Measurements from ENCODE around the gene EXD3. TPM values are rescaled to one million over a fixed set of nuclear protein-coding genes. Genes with fewer than 3 reads are reported as not detected.

The EXD3 gene
- total and polyA plus RNA-seq, 2 of the 4 experiments (the other 2 are of a cell fraction): 1.1 to 7.4 TPM

GRCh38 chr9:137410891-137411249, 12.1 kb downstream of the EXD3 start:
- ChIA-PET POLR2A (ENCODE audit: unreplicated experiment) (no interaction called here), CTCF (no interaction called here)
- Histone ChIP-seq H4K5ac (ENCODE audit: low read depth, low read length) (peak overlapping the region; percentile 72), H3K4me1 (ENCODE audit: control insufficient read depth, insufficient read depth, low read length) (peaks cover 29% of the 10 kb centered on the region), H4K8ac (ENCODE audit: low read depth in 2 of 2, low read length in 2 of 2) (peak overlapping the region in 1 of 2 experiments; percentile 55; a peak in 2 of 4 replicates), H4K91ac (ENCODE audit: insufficient read depth, low read depth, low read length) (peak overlapping the region; percentile 88), H2BK5ac (ENCODE audit: low read depth, low read length, poor library complexity, severe bottlenecking) (peak overlapping the region; percentile 49), H2BK20ac (ENCODE audit: low read depth, low read length) (peak overlapping the region; percentile 55; the same call in 1 of the 2 replicates), H4K20me1 (ENCODE audit: insufficient read depth, low read length) (no peaks in the 10 kb centered on the region), H3K9me1 (ENCODE audit: insufficient read depth, low read length) (peaks cover 12% of the 10 kb centered on the region), H2AK9ac (replicated peaks; ENCODE audit: low read depth, low read length, poor library complexity) (peak overlapping the region; percentile 77), H3K56ac (ENCODE audit: extremely low read depth, insufficient read depth, low read length) (no peak overlapping the region), H2BK15ac (ENCODE audit: low read depth, low read length) (peak overlapping the region; percentile 49; the same call in 1 of the 3 replicates), H3K27me3 (ENCODE audit: control insufficient read depth, insufficient read depth, low read length) (no peaks in the 10 kb centered on the region), H3K9me3 (ENCODE audit: control insufficient read depth, insufficient read depth, low read length) (no peaks in the 10 kb centered on the region), H3K14ac (replicated peaks; ENCODE audit: low read depth, low read length) (peak overlapping the region; percentile 50), H3K23ac (ENCODE audit: low read depth, low read length) (no peak overlapping the region), H3K79me1 (ENCODE audit: low read depth in 1 of 2, low read length in 2 of 2) (peaks cover 15 to 40% of the 10 kb centered on the region in 2 experiments; a peak in 3 of 4 replicates), H3K18ac (ENCODE audit: low read depth, low read length) (peak overlapping the region; percentile 56; the same call in 1 of the 2 replicates), H3K4ac (ENCODE audit: low read depth, low read length) (peak overlapping the region; percentile 90), H3K9ac (ENCODE audit: low read depth, low read length) (no peak overlapping the region), H2BK120ac (ENCODE audit: low read depth, low read length) (peak overlapping the region; percentile 73), H3K4me2 (ENCODE audit: low read depth, low read length) (no peak overlapping the region; the same call in 1 of the 2 replicates), H2AFZ (replicated peaks; ENCODE audit: low read length, poor library complexity) (peak overlapping the region; percentile 40), H2AK5ac (ENCODE audit: low read depth, low read length) (peak overlapping the region; percentile 86), H3K27ac (ENCODE audit: insufficient read depth, low read length) (peak overlapping the region; percentile 66), H3K4me3 (ENCODE audit: insufficient read depth, low read depth, low read length) (no peak overlapping the region), H3K36me3 (ENCODE audit: control insufficient read depth, insufficient read depth, low read length) (no peaks in the 10 kb centered on the region)
- 91% methylated on average over 9 of the region's 15 CpGs; no CpG with 5 or more reads in 1 of the 2 experiments for WGBS, 2 experiments (ENCODE audit: extremely low coverage in 2 of 2, insufficient read length in 1 of 2)
- intact Hi-C loops (cut with micrococcal nuclease) (no loop called here), dilution Hi-C loops (cut with HindIII; ENCODE audit: low sequenced_read_pairs, unreplicated experiment) (no loop called here), in situ Hi-C loops (cut with MboI; ENCODE audit: low sequenced_read_pairs) (no loop called here)
- ATAC-seq (ENCODE audit: low read depth) (no peak), DNase-seq (no peak)
- TF ChIP-seq, protein P1, sequence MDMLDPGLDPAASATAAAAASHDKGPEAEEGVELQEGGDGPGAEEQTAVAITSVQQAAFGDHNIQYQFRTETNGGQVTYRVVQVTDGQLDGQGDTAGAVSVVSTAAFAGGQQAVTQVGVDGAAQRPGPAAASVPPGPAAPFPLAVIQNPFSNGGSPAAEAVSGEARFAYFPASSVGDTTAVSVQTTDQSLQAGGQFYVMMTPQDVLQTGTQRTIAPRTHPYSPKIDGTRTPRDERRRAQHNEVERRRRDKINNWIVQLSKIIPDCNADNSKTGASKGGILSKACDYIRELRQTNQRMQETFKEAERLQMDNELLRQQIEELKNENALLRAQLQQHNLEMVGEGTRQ (IDR thresholded peaks at IDR 0.05; ENCODE audit: low read depth, low read length): no peak
- TF ChIP-seq CEBPB (IDR thresholded peaks at IDR 0.05; ENCODE audit: low read depth, low read length) (no peak), MAFK (IDR thresholded peaks at IDR 0.05; ENCODE audit: low read depth, low read length) (no peak), FOS (IDR thresholded peaks at IDR 0.05; ENCODE audit: low read depth, low read length) (no peak)
- TF ChIP-seq, protein P2, sequence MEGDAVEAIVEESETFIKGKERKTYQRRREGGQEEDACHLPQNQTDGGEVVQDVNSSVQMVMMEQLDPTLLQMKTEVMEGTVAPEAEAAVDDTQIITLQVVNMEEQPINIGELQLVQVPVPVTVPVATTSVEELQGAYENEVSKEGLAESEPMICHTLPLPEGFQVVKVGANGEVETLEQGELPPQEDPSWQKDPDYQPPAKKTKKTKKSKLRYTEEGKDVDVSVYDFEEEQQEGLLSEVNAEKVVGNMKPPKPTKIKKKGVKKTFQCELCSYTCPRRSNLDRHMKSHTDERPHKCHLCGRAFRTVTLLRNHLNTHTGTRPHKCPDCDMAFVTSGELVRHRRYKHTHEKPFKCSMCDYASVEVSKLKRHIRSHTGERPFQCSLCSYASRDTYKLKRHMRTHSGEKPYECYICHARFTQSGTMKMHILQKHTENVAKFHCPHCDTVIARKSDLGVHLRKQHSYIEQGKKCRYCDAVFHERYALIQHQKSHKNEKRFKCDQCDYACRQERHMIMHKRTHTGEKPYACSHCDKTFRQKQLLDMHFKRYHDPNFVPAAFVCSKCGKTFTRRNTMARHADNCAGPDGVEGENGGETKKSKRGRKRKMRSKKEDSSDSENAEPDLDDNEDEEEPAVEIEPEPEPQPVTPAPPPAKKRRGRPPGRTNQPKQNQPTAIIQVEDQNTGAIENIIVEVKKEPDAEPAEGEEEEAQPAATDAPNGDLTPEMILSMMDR (conservative IDR thresholded peaks at IDR 0.05; ENCODE audit: low read depth, low read length): no peak
- no TSS peak for BruUV-seq (replicated peaks)

Data from IMR-90 (cell line).